Measurements from ENCODE around the gene ALG9.
A peak's percentile ranks its signal among the peaks of the same experiment; 100 is the strongest.

ALG9 gene

GRCh38 chr11:111759376-111759775 lies 112.0 kb downstream of the ALG9 start:
- H3K27me3 Mint-ChIP-seq, result no peaks in the 10 kb centered on the region
- no peak for ATAC-seq (replicated peaks)
- H3K36me3 Mint-ChIP-seq (ENCODE audit: insufficient read depth), result peaks cover 67% of the 10 kb centered on the region
- H3K4me3 Mint-ChIP-seq, result no peak overlapping the region
- H3K27ac Mint-ChIP-seq, result no peak overlapping the region
- no peaks in the 10 kb centered on the region for H3K9me3 Mint-ChIP-seq
- DNase-seq, result no peak
- peaks cover 13 to 20% of the 10 kb centered on the region in 2 donors for H3K4me1 Mint-ChIP-seq (ENCODE audit: low read depth in 2 of 2)

GRCh38 chr11:111756097-111756496 lies 115.3 kb downstream of the ALG9 start:
- H3K27ac Mint-ChIP-seq, result no peak overlapping the region
- peaks cover 90% of the 10 kb centered on the region for H3K36me3 Mint-ChIP-seq (ENCODE audit: insufficient read depth)
- no peak overlapping the region for H3K4me3 Mint-ChIP-seq
- no peaks in the 10 kb centered on the region for H3K27me3 Mint-ChIP-seq
- DNase-seq (no peak), ATAC-seq (replicated peaks) (no peak)
- peaks cover 2 to 4% of the 10 kb centered on the region in 2 donors for H3K4me1 Mint-ChIP-seq (ENCODE audit: low read depth in 2 of 2)
- no peaks in the 10 kb centered on the region for H3K9me3 Mint-ChIP-seq

- DNase-seq (no peak), ATAC-seq (replicated peaks) (no peak)
- no peaks in the 10 kb centered on the region for H3K9me3 Mint-ChIP-seq
- H3K36me3 Mint-ChIP-seq (ENCODE audit: insufficient read depth), result peaks cover 85% of the 10 kb centered on the region
- H3K4me1 Mint-ChIP-seq (ENCODE audit: low read depth in 2 of 2), result peaks cover 0 to 3% of the 10 kb centered on the region in 2 donors
- H3K4me3 Mint-ChIP-seq, result no peak overlapping the region
- H3K27ac Mint-ChIP-seq, result peak overlapping the region; percentile 17 to 75
- H3K27me3 Mint-ChIP-seq, result no peaks in the 10 kb centered on the region
Measured at GRCh38 chr11:111749646-111750045, 121.7 kb downstream of the ALG9 start.

GRCh38 chr11:111748035-111748804 lies 123.2 kb downstream of the ALG9 start:
- ATAC-seq (replicated peaks), result no peak
- Mint-ChIP-seq H3K4me3 (no peak overlapping the region), H3K36me3 (ENCODE audit: insufficient read depth) (peaks cover 78% of the 10 kb centered on the region), H3K27ac (no peak overlapping the region), H3K9me3 (no peaks in the 10 kb centered on the region), H3K4me1 (ENCODE audit: low read depth in 2 of 2) (peaks cover 0 to 3% of the 10 kb centered on the region in 2 donors), H3K27me3 (no peaks in the 10 kb centered on the region)
- no peak for DNase-seq

GRCh38 chr11:111745719-111746504 lies 125.5 kb downstream of the ALG9 start:
- H3K27me3 Mint-ChIP-seq, result no peaks in the 10 kb centered on the region
- peaks cover 73% of the 10 kb centered on the region for H3K36me3 Mint-ChIP-seq (ENCODE audit: insufficient read depth)
- ATAC-seq (replicated peaks) (no peak), DNase-seq (no peak)
- no peak overlapping the region for H3K27ac Mint-ChIP-seq
- no peak overlapping the region for H3K4me3 Mint-ChIP-seq
- H3K9me3 Mint-ChIP-seq, result no peaks in the 10 kb centered on the region
- peaks cover 3% of the 10 kb centered on the region in 2 donors for H3K4me1 Mint-ChIP-seq (ENCODE audit: low read depth in 2 of 2)

- ATAC-seq (replicated peaks), result no peak
- H3K27me3 Mint-ChIP-seq, result no peaks in the 10 kb centered on the region
- peaks cover 3% of the 10 kb centered on the region in 2 donors for H3K4me1 Mint-ChIP-seq (ENCODE audit: low read depth in 2 of 2)
- H3K36me3 Mint-ChIP-seq (ENCODE audit: insufficient read depth), result peaks cover 70% of the 10 kb centered on the region
- no peak overlapping the region for H3K4me3 Mint-ChIP-seq
- no peak for DNase-seq
- no peak overlapping the region for H3K27ac Mint-ChIP-seq
- H3K9me3 Mint-ChIP-seq, result no peaks in the 10 kb centered on the region
Measured at GRCh38 chr11:111743700-111744099, 127.7 kb downstream of the ALG9 start.

- Mint-ChIP-seq H3K4me1 (ENCODE audit: low read depth in 2 of 2) (peaks cover 0 to 3% of the 10 kb centered on the region in 2 donors), H3K9me3 (no peaks in the 10 kb centered on the region), H3K36me3 (ENCODE audit: insufficient read depth) (peaks cover 55% of the 10 kb centered on the region), H3K27ac (peak overlapping the region in 1 of 2 donors; percentile 35), H3K27me3 (no peaks in the 10 kb centered on the region), H3K4me3 (no peak overlapping the region)
- ATAC-seq (replicated peaks) (no peak), DNase-seq (no peak)
Measured at GRCh38 chr11:111741751-111742150, 129.6 kb downstream of the ALG9 start.

GRCh38 chr11:111739299-111739698 lies 132.1 kb downstream of the ALG9 start:
- DNase-seq (no peak), ATAC-seq (replicated peaks) (no peak)
- no peaks in the 10 kb centered on the region for H3K27me3 Mint-ChIP-seq
- peak overlapping the region; percentile 59 to 61 for H3K27ac Mint-ChIP-seq
- H3K36me3 Mint-ChIP-seq (ENCODE audit: insufficient read depth), result peaks cover 42% of the 10 kb centered on the region
- no peaks in the 10 kb centered on the region for H3K9me3 Mint-ChIP-seq
- no peak overlapping the region for H3K4me3 Mint-ChIP-seq
- peaks cover 0 to 3% of the 10 kb centered on the region in 2 donors for H3K4me1 Mint-ChIP-seq (ENCODE audit: low read depth in 2 of 2)

GRCh38 chr11:111737444-111738210 lies 133.8 kb downstream of the ALG9 start:
- no peaks in the 10 kb centered on the region for H3K27me3 Mint-ChIP-seq
- ATAC-seq (replicated peaks), result no peak
- H3K36me3 Mint-ChIP-seq (ENCODE audit: insufficient read depth), result peaks cover 32% of the 10 kb centered on the region
- H3K9me3 Mint-ChIP-seq, result no peaks in the 10 kb centered on the region
- DNase-seq, result no peak
- H3K4me1 Mint-ChIP-seq (ENCODE audit: low read depth in 2 of 2), result peaks cover 0 to 3% of the 10 kb centered on the region in 2 donors
- H3K4me3 Mint-ChIP-seq, result no peak overlapping the region
- H3K27ac Mint-ChIP-seq, result peak overlapping the region in 1 of 2 donors; percentile 62

- DNase-seq, result no peak
- no peaks in the 10 kb centered on the region for H3K27me3 Mint-ChIP-seq
- peak overlapping the region; percentile 10 to 62 for H3K27ac Mint-ChIP-seq
- peaks cover 25% of the 10 kb centered on the region for H3K36me3 Mint-ChIP-seq (ENCODE audit: insufficient read depth)
- ATAC-seq (replicated peaks), result no peak
- no peaks in the 10 kb centered on the region for H3K9me3 Mint-ChIP-seq
- no peak overlapping the region for H3K4me3 Mint-ChIP-seq
- peaks cover 0 to 3% of the 10 kb centered on the region in 2 donors for H3K4me1 Mint-ChIP-seq (ENCODE audit: low read depth in 2 of 2)
Measured at GRCh38 chr11:111736621-111737443, 134.5 kb downstream of the ALG9 start.

All from effector memory CD8-positive, alpha-beta T cell (primary cell).